K562 (cell line): ENCODE measurements around the gene RCE1. TPM values are rescaled to one million over a fixed set of nuclear protein-coding genes. Genes with fewer than 3 reads are reported as not detected.

Experiments used
- ATAC-seq: fragments of 200-7000 bp; cut with Tn5 transposase; 3 replicates; pipeline ENCODE4 v1.9.1; 2020; ENCODE audit warnings: moderate library complexity
- BruUV-seq: library from RNA; stranded (reverse); fragments of 400-500 nt; replicated peaks from 2 replicates; lab custom pipeline; 2021; lab: Mats Ljungman, UMichigan
- CTCF ChIA-PET: fragments of 300-600 bp; formaldehyde crosslinking; extraction: SDS; loops from one replicate; lab custom pipeline; 2021; ENCODE audit warnings: low intra/inter-chr PET ratio; lab: Yijun Ruan, JAX
- POLR2A ChIA-PET: fragments of 300-600, 350-650 bp; sonication (Branson Sonifier 250); formaldehyde crosslinking; extraction: SDS; loops from one replicate; lab custom pipeline; 2021; ENCODE audit warnings: antibody characterized with exemption, inconsistent platforms; lab: Yijun Ruan, JAX
- DNase-seq, 4 experiments: peaks; one replicate each; pipeline versions ENCODE4 v3.0.0 to v3.0.0-alpha.2; 2011 to 2018; ENCODE audit warnings: low spot score in 3 of 4, mixed read lengths in 3 of 4; ENCODE audit errors: extremely low read depth in 1 of 4
- FAIRE-seq: peaks from 2 replicates; lab custom pipeline; 2011; peaks lifted over from hg19 to GRCh38; lab: Jason Lieb, UNC
- H2AFZ ChIP-seq: 2 replicates; pipeline ENCODE4 v1.6.0; 2011; ENCODE audit warnings: low read depth, low read length, control low read depth, inconsistent platforms
- H3K27ac ChIP-seq: fragments of 200-600 bp; 3 replicates; pipeline ENCODE4 v1.8.0; 2011; ENCODE audit warnings: low read depth, mild to moderate bottlenecking, control low read depth, inconsistent platforms, low read length, moderate library complexity, mixed read lengths; ENCODE audit errors: extremely low read depth
- H3K27me3 ChIP-seq, 2 experiments: fragments of 300-600 bp in 1 of 2; 2 replicates in 1 of 2; 3 replicates in 1 of 2; pipeline versions ENCODE4 v1.6.0 to v1.8.0; 2011; ENCODE audit warnings: inconsistent platforms in 2 of 2, low read length in 2 of 2, mild to moderate bottlenecking in 1 of 2, mixed read lengths in 1 of 2, moderate library complexity in 1 of 2; ENCODE audit not compliant: control insufficient read depth in 2 of 2, insufficient read depth in 2 of 2
- H3K36me3 ChIP-seq: fragments of 300-600 bp; 3 replicates; pipeline ENCODE4 v1.8.0; 2011; ENCODE audit warnings: mild to moderate bottlenecking, low read length, inconsistent platforms; ENCODE audit not compliant: control insufficient read depth, insufficient read depth
- H3K4me1 ChIP-seq, 2 experiments: fragments of 200-600 bp in 1 of 2; replicated peaks in 1 of 2; 2 replicates in 1 of 2; 3 replicates in 1 of 2; pipeline versions ENCODE4 v1.5.1 to v1.8.0; 2011; ENCODE audit warnings: inconsistent platforms in 2 of 2, low read length in 2 of 2, mild to moderate bottlenecking in 1 of 2, mixed read lengths in 1 of 2, moderate library complexity in 1 of 2; ENCODE audit not compliant: control insufficient read depth in 2 of 2, insufficient read depth in 2 of 2
- H3K4me2 ChIP-seq: 2 replicates; pipeline ENCODE4 v1.6.1; 2011; ENCODE audit warnings: low read length, control low read depth, inconsistent platforms, mixed read lengths; ENCODE audit not compliant: insufficient read depth
- H3K4me3 ChIP-seq: fragments of 200-600 bp; sonication (generic), shearing (Covaris generic); 2 replicates; pipeline ENCODE4 v1.5.1; 2016; ENCODE audit warnings: control low read depth, inconsistent platforms
- H3K79me2 ChIP-seq: fragments of 200-600 bp; 3 replicates; pipeline ENCODE4 v1.8.0; 2011; ENCODE audit warnings: low read length, inconsistent platforms; ENCODE audit not compliant: control insufficient read depth, insufficient read depth
- H3K9ac ChIP-seq, 2 experiments: 2 replicates each; pipeline versions ENCODE4 v1.6.0 to v1.6.1; 2011; ENCODE audit warnings: low read depth in 2 of 2, low read length in 2 of 2, control low read depth in 1 of 2, inconsistent platforms in 1 of 2, mild to moderate bottlenecking in 1 of 2, mixed read lengths in 1 of 2; ENCODE audit not compliant: insufficient read depth in 1 of 2
- H3K9me1 ChIP-seq: one replicate; pipeline ENCODE4 v1.6.0; 2011; ENCODE audit warnings: inconsistent platforms, mild to moderate bottlenecking, low read length, moderate library complexity; ENCODE audit not compliant: control insufficient read depth, insufficient read depth
- H3K9me3 ChIP-seq: replicated peaks from 2 replicates; pipeline ENCODE4 v1.5.1; 2011; ENCODE audit warnings: low read depth, low read length, inconsistent platforms; ENCODE audit not compliant: control insufficient read depth, insufficient read depth
- H4K20me1 ChIP-seq: replicated peaks from 2 replicates; pipeline ENCODE4 v1.6.1; 2011; ENCODE audit warnings: low read length, inconsistent platforms, mixed read lengths; ENCODE audit not compliant: control insufficient read depth, insufficient read depth
- FOXP1 ChIP-seq: sonication (generic); formaldehyde crosslinking; IDR thresholded peaks from 2 replicates; pipeline ENCODE4 v1.8.0; 2022; ENCODE audit warnings: mild to moderate bottlenecking, missing genetic modification reagents
- GTF2F1 ChIP-seq: IDR thresholded peaks from 2 replicates; pipeline ENCODE4 v1.6.1; 2011; ENCODE audit warnings: low read depth, low read length, improper control_type of control experiment
- ZNF121 ChIP-seq: sonication (generic); formaldehyde crosslinking; conservative IDR thresholded peaks from 2 replicates; pipeline ENCODE4 v1.8.0; 2022; ENCODE audit warnings: missing genetic modification reagents
- WGBS: fragments of 100-300 bp; shearing (Covaris generic); methylation state at CpG from one replicate; pipeline ENCODE4 v1.1.6; 2016; ENCODE audit warnings: low coverage, mixed read lengths; ENCODE audit not compliant: insufficient coverage; ENCODE audit errors: missing lambda C conversion rate; 5-methylcytosine and 5-hydroxymethylcytosine counted together
- in situ Hi-C: fragments of 300-500 bp; cut with MboI; formaldehyde crosslinking; loops from 4 replicates; pipeline ENCODE4 v1.15.0; 2018; ENCODE audit warnings: inconsistent platforms, mixed read lengths
- intact Hi-C: fragments of 100-400 bp; cut with micrococcal nuclease; formaldehyde crosslinking; loops from 2 replicates; pipeline ENCODE4 v1.14.2; 2022
- polyA plus RNA-seq, 8 experiments: library from polyadenylated mRNA; depleted of rRNA in 4 of 8; stranded (reverse) in 5 of 8; unstranded in 3 of 8; fragments of >200 nt; fragmentation: Nextera tagmentation in 2 of 8; fragmentation: Illumina TruSeq in 1 of 8; extraction: Ambion mirVana in 2 of 8; extraction: Trizol in 1 of 8; gene quantifications; 2 replicates each; pipeline versions ENCODE4 v1.2.1 to v1.2.3, GENCODE V29; 2011 to 2014; ENCODE audit warnings: inconsistent platforms in 1 of 8, missing spikeins in 1 of 8
- total RNA-seq, 7 experiments: library from RNA; depleted of rRNA in 6 of 7; stranded (reverse); fragments of >200 nt in 6 of 7; fragmentation: Illumina TruSeq in 2 of 7; extraction: Trizol in 2 of 7; gene quantifications; 2 replicates each; pipeline versions ENCODE4 v1.2.1 to v1.2.3, GENCODE V29; 2011 to 2021; ENCODE audit warnings: low replicate concordance in 1 of 7

RCE1 gene
- total and polyA plus RNA-seq, 9 of the 15 experiments (the other 6 are each of a cell fraction or from before 2014, with no cell fraction given), result 0.75 to 41.5 (median 15.1) TPM

- CTCF ChIA-PET, result no interaction called here
- Histone ChIP-seq H2AFZ (no peak overlapping the region), H3K9me1 (no peaks in the 10 kb centered on the region), H3K27me3 (no peaks in the 10 kb centered on the region), H3K4me2 (no peak overlapping the region), H3K27ac (no peak overlapping the region), H4K20me1 (no peaks in the 10 kb centered on the region; the same call in 1 of the 2 replicates), H3K79me2 (no peaks in the 10 kb centered on the region), H3K36me3 (no peaks in the 10 kb centered on the region), H3K4me1 (no peaks in the 10 kb centered on the region), H3K9me3 (no peaks in the 10 kb centered on the region), H3K4me3 (no peak overlapping the region), H3K9ac (no peak overlapping the region)
- ATAC-seq, result no peak
- intact Hi-C loops (no loop called here), in situ Hi-C loops (no loop called here)
- no TSS peak for BruUV-seq
- no peak for DNase-seq
- peak; percentile 51 for TF ChIP-seq ZNF121 (CRISPR knock-in tag)
- TF ChIP-seq GTF2F1, result no peak
- POLR2A ChIA-PET, result interaction anchor here (1.1 kb wide), 1 partner anchor 11 kb away, joined by 3 read pairs; no protein-coding TSS in a partner anchor
- no peak for FAIRE-seq
- 43% methylated on average over 3 of the region's 3 CpGs for WGBS
Measured at GRCh38 chr11:66809592-66809991, 33.6 kb upstream of the RCE1 start.

DNA sequence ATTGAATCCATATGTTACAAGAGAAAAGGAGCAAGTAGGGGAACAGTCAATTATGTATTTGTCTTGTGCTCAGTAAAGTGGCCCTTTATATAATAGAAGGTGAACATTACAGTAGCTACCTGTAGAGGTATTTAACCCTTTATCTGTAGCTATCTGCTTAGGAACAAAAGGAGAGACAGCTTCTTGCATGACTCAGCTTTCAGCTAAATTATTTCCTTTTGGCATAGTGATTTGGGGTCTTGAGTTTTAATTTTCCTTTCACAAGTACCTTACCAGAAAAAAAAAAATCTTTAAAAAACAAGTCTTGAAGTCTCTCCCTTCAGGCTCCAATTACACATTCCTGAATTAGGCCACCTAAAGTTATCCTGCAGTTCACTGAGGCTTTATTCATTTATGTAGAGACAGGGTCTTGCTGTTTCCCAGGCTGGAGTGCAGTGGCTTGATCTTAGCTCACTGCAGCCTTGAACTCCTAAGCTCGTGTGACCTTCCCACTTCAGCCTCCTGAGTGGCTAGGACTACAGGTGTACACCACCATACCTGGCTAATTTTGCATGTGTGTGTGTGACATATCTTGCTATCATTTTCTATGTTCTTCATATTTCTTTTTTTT is 32.6 kb upstream of the RCE1 start:
- Histone ChIP-seq H3K9ac (no peak overlapping the region), H3K9me1 (no peaks in the 10 kb centered on the region), H3K4me2 (no peak overlapping the region), H4K20me1 (no peaks in the 10 kb centered on the region; the same call in 1 of the 2 replicates), H3K4me3 (no peak overlapping the region), H3K27ac (no peak overlapping the region), H3K27me3 (no peaks in the 10 kb centered on the region), H3K36me3 (no peaks in the 10 kb centered on the region), H2AFZ (no peak overlapping the region), H3K79me2 (no peaks in the 10 kb centered on the region), H3K4me1 (no peaks in the 10 kb centered on the region), H3K9me3 (no peaks in the 10 kb centered on the region)
- intact Hi-C loops, result no loop called here
- POLR2A ChIA-PET, result no interaction called here
- 60% methylated on average over 1 of the region's 1 CpG for WGBS
- CTCF ChIA-PET, result no interaction called here
- DNase-seq (no peak), FAIRE-seq (no peak), ATAC-seq (no peak)
- no peak for TF ChIP-seq FOXP1
- in situ Hi-C loops, result loop anchor here (10.0 kb wide), 1 partner anchor 256 kb away; no protein-coding TSS in a partner anchor
- no TSS peak for BruUV-seq
